ENCODE results near the gene JUP. TPM values are rescaled to one million over a fixed set of nuclear protein-coding genes. Genes with fewer than 3 reads are reported as not detected.
A peak's percentile ranks its signal among the peaks of the same experiment; 100 is the strongest.

Gene JUP
- total and polyA plus RNA-seq, 8 donors: 59.5 to 248 (median 90.1) TPM

- H3K4me1 ChIP-seq: peaks cover 27 to 50% (median 44%) of the 10 kb centered on the region in 4 donors
- intact Hi-C loops (cut with DNase I; ENCODE audit: low total_unique reads): no loop called here
- peak; percentile 85 to 94 for DNase-seq
- no peaks in the 10 kb centered on the region for H3K9me3 ChIP-seq
- H3K4me3 ChIP-seq: peak within 1 kb of the TSS; percentile 65 to 74 (median 69)
- H3K27me3 ChIP-seq: peaks cover 0 to 12% (median 0%) of the 10 kb centered on the region in 3 donors
- peak in 1 of 3 donors; percentile 48 for TF ChIP-seq POLR2AphosphoS5 (IDR thresholded peaks at IDR 0.05)
- TF ChIP-seq EP300 (IDR thresholded peaks at IDR 0.05): no peak
- no peak for TF ChIP-seq POLR2A (IDR thresholded peaks at IDR 0.05)
- TF ChIP-seq CTCF (IDR thresholded peaks at IDR 0.05): peak in 5 of 7 experiments; percentile 35 to 79 (median 71)
- H3K27ac ChIP-seq: peak within 1 kb of the TSS; percentile 58 to 85 (median 77)
- 0 to 1% (median 0%) methylated on average over 44 to 95 of the region's 96 CpGs for WGBS, 5 donors
- H3K36me3 ChIP-seq: peaks cover 0 to 13% (median 2%) of the 10 kb centered on the region in 4 donors
Observed at GRCh38 chr17:41811549-41812380, 25.3 kb upstream of the JUP start, which contains the start of gene P3H4. TSS of gene P3H4 (minus strand) at chr17:41811949. CDS start at chr17:41811915, 34 bp downstream.

- no peaks in the 10 kb centered on the region for H3K9me3 ChIP-seq
- peak in 1 of 2 donors; percentile 30 for DNase-seq
- peaks cover 0 to 12% (median 0%) of the 10 kb centered on the region in 3 donors for H3K27me3 ChIP-seq
- H3K4me3 ChIP-seq: peak overlapping the region; percentile 65 to 74 (median 69)
- peaks cover 27 to 50% (median 44%) of the 10 kb centered on the region in 4 donors for H3K4me1 ChIP-seq
- peak overlapping the region; percentile 58 to 85 (median 77) for H3K27ac ChIP-seq
- intact Hi-C loops (cut with DNase I; ENCODE audit: low total_unique reads): no loop called here
- TF ChIP-seq CTCF (IDR thresholded peaks at IDR 0.05): no peak
- TF ChIP-seq POLR2A (IDR thresholded peaks at IDR 0.05): no peak
- no peak for TF ChIP-seq EP300 (IDR thresholded peaks at IDR 0.05)
- no peak for TF ChIP-seq POLR2AphosphoS5 (IDR thresholded peaks at IDR 0.05)
- H3K36me3 ChIP-seq: peaks cover 0 to 21% (median 5%) of the 10 kb centered on the region in 4 donors
- WGBS, 5 donors: 26 to 82% (median 32%) methylated on average over 11 to 58 of the region's 58 CpGs
Observed at GRCh38 chr17:41810659-41811548, 24.4 kb upstream of the JUP start.

GRCh38 chr17:41806685-41807445, 20.4 kb upstream of the JUP start:
- Histone ChIP-seq H3K36me3 (peaks cover 0 to 34% (median 10%) of the 10 kb centered on the region in 4 donors), H3K9me3 (no peaks in the 10 kb centered on the region), H3K27me3 (peaks cover 0 to under 1% (median 0%) of the 10 kb centered on the region in 3 donors), H3K27ac (no peak overlapping the region), H3K4me3 (no peak overlapping the region), H3K4me1 (peaks cover 21 to 28% (median 24%) of the 10 kb centered on the region in 4 donors)
- TF ChIP-seq EP300 (IDR thresholded peaks at IDR 0.05): no peak
- TF ChIP-seq POLR2AphosphoS5 (IDR thresholded peaks at IDR 0.05): peak in 1 of 3 donors; percentile 43
- WGBS, 5 donors: 71 to 84% (median 81%) methylated on average over 4 to 8 of the region's 8 CpGs
- intact Hi-C loops (cut with DNase I; ENCODE audit: low total_unique reads): no loop called here
- DNase-seq: peak in 1 of 2 donors; percentile 55

Measured in stomach (tissue), 9 donors.